ENCODE data around the gene ZNF276.
"Not testable (repeated sequence)": the region's sequence is repeated elsewhere in the genome, so short reads cannot be mapped to it uniquely, and the experiment has no call there.

DNA sequence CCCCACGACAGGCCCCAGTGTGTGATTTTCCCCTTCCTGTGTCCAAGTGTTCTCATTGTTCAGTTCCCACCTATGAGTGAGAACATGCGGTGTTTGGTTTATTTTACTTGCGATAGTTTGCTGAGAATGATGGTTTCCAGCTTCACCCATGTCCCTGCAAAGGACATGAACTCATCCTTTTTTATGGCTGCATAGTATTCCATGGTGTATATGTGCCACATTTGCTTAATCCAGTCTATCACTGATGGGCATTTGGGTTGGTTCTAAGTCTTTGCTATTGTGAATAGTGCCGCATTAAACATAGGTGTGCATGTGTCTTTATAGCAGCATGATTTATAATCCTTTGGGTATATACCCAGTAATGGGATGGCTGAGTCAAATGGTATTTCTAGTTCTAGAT lies 49.8 kb upstream of the ZNF276 start:
- TF ChIP-seq, protein P1, sequence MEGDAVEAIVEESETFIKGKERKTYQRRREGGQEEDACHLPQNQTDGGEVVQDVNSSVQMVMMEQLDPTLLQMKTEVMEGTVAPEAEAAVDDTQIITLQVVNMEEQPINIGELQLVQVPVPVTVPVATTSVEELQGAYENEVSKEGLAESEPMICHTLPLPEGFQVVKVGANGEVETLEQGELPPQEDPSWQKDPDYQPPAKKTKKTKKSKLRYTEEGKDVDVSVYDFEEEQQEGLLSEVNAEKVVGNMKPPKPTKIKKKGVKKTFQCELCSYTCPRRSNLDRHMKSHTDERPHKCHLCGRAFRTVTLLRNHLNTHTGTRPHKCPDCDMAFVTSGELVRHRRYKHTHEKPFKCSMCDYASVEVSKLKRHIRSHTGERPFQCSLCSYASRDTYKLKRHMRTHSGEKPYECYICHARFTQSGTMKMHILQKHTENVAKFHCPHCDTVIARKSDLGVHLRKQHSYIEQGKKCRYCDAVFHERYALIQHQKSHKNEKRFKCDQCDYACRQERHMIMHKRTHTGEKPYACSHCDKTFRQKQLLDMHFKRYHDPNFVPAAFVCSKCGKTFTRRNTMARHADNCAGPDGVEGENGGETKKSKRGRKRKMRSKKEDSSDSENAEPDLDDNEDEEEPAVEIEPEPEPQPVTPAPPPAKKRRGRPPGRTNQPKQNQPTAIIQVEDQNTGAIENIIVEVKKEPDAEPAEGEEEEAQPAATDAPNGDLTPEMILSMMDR (conservative IDR thresholded peaks at IDR 0.05 in 1 of 2, IDR thresholded peaks at IDR 0.05 in 1 of 2; ENCODE audit: low read depth in 1 of 2, low read length in 2 of 2) = not testable (repeated sequence)
- TF ChIP-seq EZH2 (IDR thresholded peaks at IDR 0.05; ENCODE audit: low read length, missing control alignments) = not testable (repeated sequence)
